PFSK-1 (cell line): ENCODE measurements around the gene CD274.

Experiments
- FOXP2 ChIP-seq: optimal IDR thresholded peaks from 2 replicates; pipeline ENCODE3; 2011; ENCODE audit warnings: borderline replicate concordance, control low read depth, inconsistent platforms; ENCODE audit not compliant: insufficient read depth; ENCODE audit errors: extremely low read length, extremely low read depth
- POLR2AphosphoS5 ChIP-seq: IDR thresholded peaks from 2 replicates; pipeline ENCODE4 v1.6.1; 2012; ENCODE audit warnings: low read depth, mild to moderate bottlenecking, control low read depth, low read length, moderate library complexity
- SIN3A ChIP-seq: IDR thresholded peaks from 2 replicates; pipeline ENCODE4 v1.6.1; 2012; ENCODE audit warnings: mild to moderate bottlenecking, low read length, moderate library complexity, borderline replicate concordance; ENCODE audit not compliant: insufficient read depth
- TAF1 ChIP-seq: IDR thresholded peaks from 2 replicates; pipeline ENCODE4 v1.6.1; 2012; ENCODE audit warnings: low read length, control low read depth, borderline replicate concordance; ENCODE audit not compliant: insufficient read depth
- TF ChIP-seq, protein P1 (sequence below), 2 experiments: IDR thresholded peaks; 2 replicates each; pipeline versions ENCODE4 v1.6.1 to v1.8.0; 2011 to 2012; ENCODE audit warnings: low read depth in 2 of 2, low read length in 2 of 2, control low read depth in 1 of 2, inconsistent platforms in 1 of 2, mild to moderate bottlenecking in 1 of 2, moderate library complexity in 1 of 2; ENCODE audit not compliant: insufficient read depth in 1 of 2

DNA sequence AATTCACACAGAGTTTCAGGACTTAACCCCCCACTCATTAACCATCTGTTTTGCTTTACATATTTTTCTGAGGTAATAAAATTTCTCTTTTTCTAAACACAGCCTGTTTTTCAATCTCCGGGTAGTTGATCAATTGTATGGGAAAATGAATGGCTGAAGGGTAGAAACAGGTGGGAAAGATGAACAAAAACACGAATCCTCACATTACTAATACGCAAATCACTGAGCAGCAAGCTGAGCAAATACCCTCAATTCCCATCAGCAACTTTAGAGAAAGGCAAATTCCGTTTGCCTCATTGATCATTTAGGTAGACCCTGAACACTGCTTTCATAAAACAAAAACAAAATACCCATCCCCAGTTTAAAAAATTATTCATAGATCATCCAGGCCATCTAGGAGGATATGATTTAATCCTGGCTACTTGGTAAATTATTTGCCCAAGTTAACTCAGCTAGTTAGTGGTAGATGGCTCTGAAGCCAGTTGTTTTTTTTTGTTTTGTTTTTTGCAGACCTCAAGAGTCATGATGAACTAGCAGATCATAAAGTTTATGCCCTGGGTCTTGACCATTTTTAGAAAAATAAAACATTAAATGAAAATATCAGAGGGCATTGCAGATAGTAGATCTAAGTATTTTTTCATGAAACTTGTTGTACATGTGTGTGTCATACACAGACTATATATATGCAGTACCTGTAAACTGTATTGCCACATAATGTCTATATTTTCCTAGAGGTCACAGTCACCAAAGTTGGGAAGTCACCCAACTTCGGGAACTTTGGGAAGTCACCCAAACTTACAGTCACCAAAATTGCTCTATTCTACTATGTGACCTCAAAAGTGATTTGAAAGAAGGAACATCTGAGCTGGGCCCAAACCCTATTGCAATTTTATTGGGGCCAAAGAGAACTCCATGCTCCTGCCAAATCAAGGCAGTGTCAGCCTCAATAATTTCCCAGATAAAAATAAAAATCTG lies 1.6 kb upstream of the CD274 start:
- TF ChIP-seq POLR2AphosphoS5 (no peak), FOXP2 (no peak), SIN3A (no peak), TAF1 (no peak)
- TF ChIP-seq, protein P1, sequence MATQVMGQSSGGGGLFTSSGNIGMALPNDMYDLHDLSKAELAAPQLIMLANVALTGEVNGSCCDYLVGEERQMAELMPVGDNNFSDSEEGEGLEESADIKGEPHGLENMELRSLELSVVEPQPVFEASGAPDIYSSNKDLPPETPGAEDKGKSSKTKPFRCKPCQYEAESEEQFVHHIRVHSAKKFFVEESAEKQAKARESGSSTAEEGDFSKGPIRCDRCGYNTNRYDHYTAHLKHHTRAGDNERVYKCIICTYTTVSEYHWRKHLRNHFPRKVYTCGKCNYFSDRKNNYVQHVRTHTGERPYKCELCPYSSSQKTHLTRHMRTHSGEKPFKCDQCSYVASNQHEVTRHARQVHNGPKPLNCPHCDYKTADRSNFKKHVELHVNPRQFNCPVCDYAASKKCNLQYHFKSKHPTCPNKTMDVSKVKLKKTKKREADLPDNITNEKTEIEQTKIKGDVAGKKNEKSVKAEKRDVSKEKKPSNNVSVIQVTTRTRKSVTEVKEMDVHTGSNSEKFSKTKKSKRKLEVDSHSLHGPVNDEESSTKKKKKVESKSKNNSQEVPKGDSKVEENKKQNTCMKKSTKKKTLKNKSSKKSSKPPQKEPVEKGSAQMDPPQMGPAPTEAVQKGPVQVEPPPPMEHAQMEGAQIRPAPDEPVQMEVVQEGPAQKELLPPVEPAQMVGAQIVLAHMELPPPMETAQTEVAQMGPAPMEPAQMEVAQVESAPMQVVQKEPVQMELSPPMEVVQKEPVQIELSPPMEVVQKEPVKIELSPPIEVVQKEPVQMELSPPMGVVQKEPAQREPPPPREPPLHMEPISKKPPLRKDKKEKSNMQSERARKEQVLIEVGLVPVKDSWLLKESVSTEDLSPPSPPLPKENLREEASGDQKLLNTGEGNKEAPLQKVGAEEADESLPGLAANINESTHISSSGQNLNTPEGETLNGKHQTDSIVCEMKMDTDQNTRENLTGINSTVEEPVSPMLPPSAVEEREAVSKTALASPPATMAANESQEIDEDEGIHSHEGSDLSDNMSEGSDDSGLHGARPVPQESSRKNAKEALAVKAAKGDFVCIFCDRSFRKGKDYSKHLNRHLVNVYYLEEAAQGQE (IDR thresholded peaks at IDR 0.05; ENCODE audit: insufficient read depth in 1 of 2, low read depth in 2 of 2, low read length in 2 of 2), result no peak
